Vagina (tissue), 2 donors: ENCODE data around the gene LHFPL5. TPM values are rescaled to one million over a fixed set of nuclear protein-coding genes. Genes with fewer than 3 reads are reported as not detected.

Source experiments
- DNase-seq, 2 donors: peaks; one replicate each; pipeline ENCODE4 v3.0.0-alpha.2; 2017; ENCODE audit errors: extremely low spot score in 2 of 2
- H3K27ac ChIP-seq: fragments of 200-600 bp; sonication (generic); one replicate; pipeline ENCODE4 v1.5.1; 2019
- H3K27me3 ChIP-seq: fragments of 200-600 bp; sonication (generic); one replicate; pipeline ENCODE4 v1.5.1; 2019
- H3K36me3 ChIP-seq, 2 donors: fragments of 200-600 bp; sonication (generic); one replicate each; pipeline ENCODE4 v1.5.1; 2017 to 2019
- H3K4me1 ChIP-seq: fragments of 200-600 bp; sonication (generic); one replicate; pipeline ENCODE4 v1.5.1; 2019
- H3K4me3 ChIP-seq, 2 donors: fragments of 200-600 bp; sonication (generic); 1 replicate in 1 of 2; 2 replicates in 1 of 2; pipeline ENCODE4 v1.5.1; 2016 to 2019
- H3K9me3 ChIP-seq: fragments of 200-600 bp; sonication (generic); one replicate; pipeline ENCODE4 v1.5.1; 2019
- CTCF ChIP-seq, 3 experiments: fragments of 450-650 bp in 2 of 3; fragments of 200-600 bp in 1 of 3; sonication (generic) in 1 of 3; IDR thresholded peaks; one replicate each; pipeline ENCODE4 v1.5.1; 2017 to 2019; ENCODE audit warnings: antibody characterized with exemption in 3 of 3, mild to moderate bottlenecking in 2 of 3, moderate library complexity in 2 of 3
- POLR2A ChIP-seq, 2 donors: fragments of 450-650 bp; IDR thresholded peaks; one replicate each; pipeline ENCODE4 v1.6.1; 2017; ENCODE audit warnings: antibody characterized with exemption in 2 of 2, mild to moderate bottlenecking in 2 of 2, moderate library complexity in 2 of 2
- POLR2AphosphoS5 ChIP-seq, 2 donors: sonication (generic); formaldehyde crosslinking; IDR thresholded peaks; one replicate each; pipeline ENCODE4 v1.9.0; 2017; ENCODE audit warnings: antibody characterized with exemption in 2 of 2, mild to moderate bottlenecking in 2 of 2, low read depth in 1 of 2; ENCODE audit not compliant: insufficient read depth in 1 of 2
- intact Hi-C: fragments of 100-400 bp; cut with DNase I; formaldehyde crosslinking; loops from one replicate; pipeline ENCODE4 v1.15.1; 2023
- total RNA-seq: library from RNA; depleted of rRNA; stranded (reverse); fragments of >200 nt; gene quantifications from one replicate; pipeline ENCODE4 v1.2.3, GENCODE V29; 2016

LHFPL5 gene
- total RNA-seq: not detected

DNA sequence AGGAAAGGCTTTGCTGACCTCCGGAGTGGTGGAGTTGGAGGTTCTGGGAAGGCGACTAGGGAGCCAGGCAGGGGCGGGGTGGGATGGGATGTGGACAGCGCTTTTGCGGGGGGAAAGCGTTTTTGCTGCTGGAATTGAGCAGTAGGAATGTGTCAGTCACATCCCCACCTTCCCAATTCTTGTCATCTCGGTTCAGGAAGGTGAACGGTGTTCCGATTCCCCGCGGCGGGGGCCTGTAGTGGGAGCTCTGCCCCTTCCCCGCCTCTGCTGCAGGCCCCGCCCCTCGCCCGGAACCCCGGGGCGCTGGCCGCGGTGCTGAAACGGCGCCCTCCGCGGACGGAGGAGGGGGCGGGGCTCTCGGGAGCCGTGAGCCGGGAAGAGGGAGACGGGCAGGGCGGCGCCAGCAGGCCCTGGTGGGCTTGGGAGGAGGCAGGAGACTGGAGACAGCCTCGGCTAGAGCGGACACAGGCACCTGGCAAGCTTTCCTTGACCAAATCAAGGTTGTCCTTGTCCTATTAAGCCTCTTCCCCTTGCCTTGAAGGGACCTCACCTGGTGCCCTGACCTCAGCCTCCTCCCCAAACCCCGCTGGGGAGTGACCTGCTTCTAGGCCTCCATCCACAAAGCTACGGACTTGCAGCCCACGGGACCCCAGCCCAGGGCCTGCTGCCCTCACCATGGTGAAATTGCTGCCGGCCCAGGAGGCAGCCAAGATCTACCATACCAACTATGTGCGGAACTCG lies at the start of gene LHFPL5:
LHFPL5 (plus strand) TSS at position 357 of the 741 bp plus-strand sequence; CDS start at position 676, 319 bp downstream.
- no peak within 1 kb of the TSS for H3K4me3 ChIP-seq

DNA sequence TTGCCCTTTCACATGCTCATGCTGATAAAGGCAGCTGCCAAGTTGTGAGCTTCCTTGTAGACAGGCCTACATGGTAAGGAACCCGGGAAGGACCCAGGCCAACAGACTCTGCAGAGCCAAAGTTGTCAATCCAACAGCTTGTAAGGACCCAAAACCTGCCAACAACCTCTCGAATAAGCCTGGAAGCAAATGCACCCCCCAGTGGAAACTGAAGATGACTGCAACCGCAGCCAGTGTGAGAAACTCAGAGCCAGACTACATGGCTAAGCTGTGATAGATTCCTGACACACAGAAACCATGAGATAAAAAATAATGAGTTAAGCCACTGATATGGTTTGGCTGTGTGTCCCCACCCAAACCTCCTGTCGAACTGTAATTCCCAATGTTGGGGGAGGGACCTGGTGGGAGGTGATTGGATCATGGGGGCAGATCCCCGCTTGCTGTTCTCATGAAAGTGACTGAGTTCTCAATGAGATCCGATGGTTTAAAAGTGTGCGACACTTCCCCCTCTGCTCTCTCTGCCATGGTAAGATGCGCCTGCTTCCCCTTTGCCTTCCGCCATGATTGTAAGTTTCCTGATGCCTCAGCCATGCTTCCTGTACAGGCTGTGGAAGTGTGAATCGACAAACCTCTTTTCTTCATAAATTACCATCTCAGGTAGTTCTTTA lies 47.6 kb upstream of the LHFPL5 start:
- DNase-seq: no peak
- no peak overlapping the region for H3K27ac ChIP-seq
- no peaks in the 10 kb centered on the region for H3K4me1 ChIP-seq
- H3K36me3 ChIP-seq: no peaks in the 10 kb centered on the region
- H3K9me3 ChIP-seq: no peaks in the 10 kb centered on the region
- H3K27me3 ChIP-seq: no peaks in the 10 kb centered on the region
- intact Hi-C loops: no loop called here
- H3K4me3 ChIP-seq: no peak overlapping the region
- TF ChIP-seq CTCF (IDR thresholded peaks at IDR 0.05) (no peak), POLR2A (IDR thresholded peaks at IDR 0.05) (no peak), POLR2AphosphoS5 (IDR thresholded peaks at IDR 0.05; ENCODE audit: insufficient read depth in 1 of 2, low read depth in 1 of 2) (no peak)

More for the DNA sequence above, at the start of gene LHFPL5:
- no peak for DNase-seq
- no peaks in the 10 kb centered on the region for H3K36me3 ChIP-seq
- H3K27ac ChIP-seq: no peak within 1 kb of the TSS
- no peaks in the 10 kb centered on the region for H3K4me1 ChIP-seq
- no peaks in the 10 kb centered on the region for H3K27me3 ChIP-seq
- intact Hi-C loops: no loop called here
- H3K9me3 ChIP-seq: no peaks in the 10 kb centered on the region
- no peak for TF ChIP-seq POLR2A (IDR thresholded peaks at IDR 0.05)
- TF ChIP-seq CTCF (IDR thresholded peaks at IDR 0.05): no peak
- no peak for TF ChIP-seq POLR2AphosphoS5 (IDR thresholded peaks at IDR 0.05; ENCODE audit: insufficient read depth in 1 of 2, low read depth in 1 of 2)

DNA sequence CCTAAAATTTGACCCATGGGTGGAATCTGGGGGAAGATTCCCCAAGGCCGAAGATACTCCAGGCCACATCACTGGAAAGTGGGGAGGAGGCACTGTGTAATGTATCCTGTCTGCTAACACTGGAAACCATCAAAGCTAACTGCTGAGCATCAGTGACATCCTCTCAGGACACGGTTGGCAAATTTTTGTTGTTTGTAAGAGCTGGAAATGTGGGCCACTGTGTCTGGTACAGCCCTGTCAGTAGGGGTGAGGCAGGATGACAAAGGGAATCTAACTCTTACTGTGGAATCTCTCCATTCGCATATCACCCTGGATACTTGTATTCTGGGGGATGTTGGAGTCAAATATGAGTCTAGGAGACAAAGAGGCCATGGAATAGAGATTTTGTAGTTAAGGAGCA lies 45.7 kb upstream of the LHFPL5 start:
- no peak for DNase-seq
- Histone ChIP-seq H3K4me3 (no peak overlapping the region), H3K9me3 (no peaks in the 10 kb centered on the region), H3K27me3 (no peaks in the 10 kb centered on the region), H3K27ac (no peak overlapping the region), H3K36me3 (no peaks in the 10 kb centered on the region), H3K4me1 (no peaks in the 10 kb centered on the region)
- intact Hi-C loops: no loop called here
- TF ChIP-seq CTCF (IDR thresholded peaks at IDR 0.05): no peak
- TF ChIP-seq POLR2AphosphoS5 (IDR thresholded peaks at IDR 0.05; ENCODE audit: insufficient read depth in 1 of 2, low read depth in 1 of 2): no peak
- TF ChIP-seq POLR2A (IDR thresholded peaks at IDR 0.05): no peak

- no peak for TF ChIP-seq POLR2A (IDR thresholded peaks at IDR 0.05)
- no peak for TF ChIP-seq POLR2AphosphoS5 (IDR thresholded peaks at IDR 0.05; ENCODE audit: insufficient read depth in 1 of 2, low read depth in 1 of 2)
- no peak for DNase-seq
- Histone ChIP-seq H3K27me3 (no peaks in the 10 kb centered on the region), H3K27ac (no peak overlapping the region), H3K4me1 (no peaks in the 10 kb centered on the region), H3K36me3 (no peaks in the 10 kb centered on the region), H3K9me3 (no peaks in the 10 kb centered on the region), H3K4me3 (no peak overlapping the region)
- intact Hi-C loops: no loop called here
These were observed 39.4 kb upstream of the LHFPL5 start for GRCh38 chr6:35765739-35766138.

DNA sequence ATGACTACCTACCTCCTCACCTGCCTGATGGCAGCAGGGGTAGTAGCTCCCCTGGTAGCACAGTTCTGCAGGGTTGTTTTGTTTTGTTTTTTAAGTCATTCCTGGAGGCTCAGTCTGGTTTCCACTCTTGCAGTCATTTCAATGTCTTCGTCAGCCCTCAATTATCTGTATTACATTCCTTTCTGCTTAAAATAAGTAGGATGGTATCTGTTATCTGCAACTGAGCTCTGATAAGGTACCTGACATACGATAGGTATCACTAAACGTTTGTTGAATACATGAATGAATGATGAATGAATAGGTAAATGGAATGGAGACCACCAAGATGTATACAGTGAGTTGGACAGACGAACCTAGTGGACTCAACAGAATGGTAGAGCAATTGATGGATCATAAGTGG lies 35.9 kb upstream of the LHFPL5 start:
- intact Hi-C loops: no loop called here
- no peaks in the 10 kb centered on the region for H3K27me3 ChIP-seq
- no peak for TF ChIP-seq POLR2A (IDR thresholded peaks at IDR 0.05)
- no peak for TF ChIP-seq CTCF (IDR thresholded peaks at IDR 0.05)
- TF ChIP-seq POLR2AphosphoS5 (IDR thresholded peaks at IDR 0.05; ENCODE audit: insufficient read depth in 1 of 2, low read depth in 1 of 2): no peak

More for the DNA sequence above, 35.9 kb upstream of the LHFPL5 start:
- H3K9me3 ChIP-seq: no peaks in the 10 kb centered on the region
- no peaks in the 10 kb centered on the region for H3K36me3 ChIP-seq
- DNase-seq: no peak
- no peak overlapping the region for H3K27ac ChIP-seq
- no peak overlapping the region for H3K4me3 ChIP-seq
- no peaks in the 10 kb centered on the region for H3K4me1 ChIP-seq
